ENCODE measurements around the gene ALOX15B.

Gene ALOX15B

GRCh38 chr17:8038954-8039610, at the start of gene ALOX15B:
Gene ALOX15B (plus strand): TSS chr17:8039059. CDS start chr17:8039156, 97 bp downstream.
- DNase-seq (ENCODE audit: low read depth in 3 of 3, low spot score in 1 of 3), result no peak

- peak; percentile 73 to 99 (median 84) for DNase-seq (ENCODE audit: low read depth in 3 of 3, low spot score in 1 of 3)
Measured at GRCh38 chr17:7989781-7990655, 48.8 kb upstream of the ALOX15B start.

- DNase-seq (ENCODE audit: low read depth in 3 of 3, low spot score in 1 of 3), result no peak
Measured at GRCh38 chr17:7992516-7992915, 46.3 kb upstream of the ALOX15B start.

- no peak for DNase-seq (ENCODE audit: low read depth in 3 of 3, low spot score in 1 of 3)
Measured at GRCh38 chr17:7992924-7993323, 45.9 kb upstream of the ALOX15B start.

GRCh38 chr17:7993972-7994589, 44.8 kb upstream of the ALOX15B start:
- DNase-seq (ENCODE audit: low read depth in 3 of 3, low spot score in 1 of 3), result no peak

GRCh38 chr17:7995724-7996123, 43.1 kb upstream of the ALOX15B start:
- DNase-seq (ENCODE audit: low read depth in 3 of 3, low spot score in 1 of 3), result no peak

- DNase-seq (ENCODE audit: low read depth in 3 of 3, low spot score in 1 of 3), result no peak
Measured at GRCh38 chr17:7997186-7997585, 41.7 kb upstream of the ALOX15B start.

GRCh38 chr17:8001976-8002720, 36.7 kb upstream of the ALOX15B start, which contains the start of gene GUCY2D:
Gene GUCY2D (plus strand): TSS chr17:8002615. CDS start chr17:8003048, 433 bp downstream.
- DNase-seq (ENCODE audit: low read depth in 3 of 3, low spot score in 1 of 3), result no peak

GRCh38 chr17:8002721-8003593, 35.9 kb upstream of the ALOX15B start:
- DNase-seq (ENCODE audit: low read depth in 3 of 3, low spot score in 1 of 3), result no peak

- no peak for DNase-seq (ENCODE audit: low read depth in 3 of 3, low spot score in 1 of 3)
Measured at GRCh38 chr17:8003594-8004181, 35.2 kb upstream of the ALOX15B start.

- no peak for DNase-seq (ENCODE audit: low read depth in 3 of 3, low spot score in 1 of 3)
Measured at GRCh38 chr17:8004899-8005298, 34.0 kb upstream of the ALOX15B start.

- no peak for DNase-seq (ENCODE audit: low read depth in 3 of 3, low spot score in 1 of 3)
Measured at GRCh38 chr17:8005357-8005756, 33.5 kb upstream of the ALOX15B start.

GRCh38 chr17:8005967-8006730, 32.7 kb upstream of the ALOX15B start:
- no peak for DNase-seq (ENCODE audit: low read depth in 3 of 3, low spot score in 1 of 3)

- DNase-seq (ENCODE audit: low read depth in 3 of 3, low spot score in 1 of 3), result no peak
Measured at GRCh38 chr17:8006836-8007680, 31.8 kb upstream of the ALOX15B start.

GRCh38 chr17:8007836-8008235, 31.0 kb upstream of the ALOX15B start:
- no peak for DNase-seq (ENCODE audit: low read depth in 3 of 3, low spot score in 1 of 3)

- DNase-seq (ENCODE audit: low read depth in 3 of 3, low spot score in 1 of 3), result no peak
Measured at GRCh38 chr17:8012045-8012580, 26.7 kb upstream of the ALOX15B start.

GRCh38 chr17:8012996-8013640, 25.7 kb upstream of the ALOX15B start:
- DNase-seq (ENCODE audit: low read depth in 3 of 3, low spot score in 1 of 3), result no peak

Measured in stimulated activated CD4-positive, alpha-beta T cell treated with anti-CD3 and anti-CD28 coated beads, TNF-alpha, amount 100 ng/mL, for 1 hour (primary cell).